HEK293 (cell line): ENCODE results near the gene CUL9.

Source experiments
- GLI2 ChIP-seq: fragments of 450-650 bp; formaldehyde crosslinking; IDR thresholded peaks from 2 replicates; pipeline ENCODE4; 2017; ENCODE audit warnings: missing biosample characterization, missing genetic modification characterization, low read depth, borderline replicate concordance
- GLI4 ChIP-seq: fragments of 450-650 bp; formaldehyde crosslinking; IDR thresholded peaks from 2 replicates; pipeline ENCODE4 v1.5.1; 2016; ENCODE audit warnings: missing biosample characterization, missing genetic modification characterization
- HOXD13 ChIP-seq: sonication (generic); formaldehyde crosslinking; IDR thresholded peaks from 2 replicates; pipeline ENCODE4 v1.8.0; 2022; ENCODE audit warnings: missing genetic modification reagents, borderline replicate concordance
- ZBTB1 ChIP-seq: fragments of 450-650 bp; formaldehyde crosslinking; IDR thresholded peaks from 2 replicates; pipeline ENCODE4 v1.5.1; 2016; ENCODE audit warnings: missing biosample characterization, missing genetic modification characterization
- ZBTB48 ChIP-seq: fragments of 450-650 bp; formaldehyde crosslinking; IDR thresholded peaks from 2 replicates; pipeline ENCODE4 v1.5.1; 2016; ENCODE audit warnings: missing biosample characterization, missing genetic modification characterization
- ZNF138 ChIP-seq: fragments of 450-650 bp; formaldehyde crosslinking; IDR thresholded peaks from 2 replicates; pipeline ENCODE4 v1.5.1; 2016; ENCODE audit warnings: missing biosample characterization, missing genetic modification characterization, borderline replicate concordance
- ZNF140 ChIP-seq: fragments of 450-650 bp; formaldehyde crosslinking; IDR thresholded peaks from 2 replicates; pipeline ENCODE4 v1.5.1; 2016; ENCODE audit warnings: missing biosample characterization, missing genetic modification characterization
- ZNF174 ChIP-seq: fragments of 450-650 bp; formaldehyde crosslinking; IDR thresholded peaks from 2 replicates; pipeline ENCODE4 v1.5.0; 2017; ENCODE audit warnings: missing biosample characterization, mild to moderate bottlenecking, missing genetic modification characterization
- ZNF184 ChIP-seq: fragments of 450-650 bp; IDR thresholded peaks from 2 replicates; pipeline ENCODE4 v1.5.1; 2018; ENCODE audit warnings: missing biosample characterization, mild to moderate bottlenecking, missing genetic modification characterization
- ZNF2 ChIP-seq: fragments of 450-650 bp; formaldehyde crosslinking; IDR thresholded peaks from 2 replicates; pipeline ENCODE4 v1.5.1; 2016; ENCODE audit warnings: missing biosample characterization, missing genetic modification characterization
- ZNF350 ChIP-seq: fragments of 450-650 bp; formaldehyde crosslinking; IDR thresholded peaks from 2 replicates; pipeline ENCODE4 v1.5.0; 2017; ENCODE audit warnings: missing biosample characterization, mild to moderate bottlenecking, missing genetic modification characterization
- ZNF391 ChIP-seq: fragments of 450-650 bp; formaldehyde crosslinking; IDR thresholded peaks from 2 replicates; pipeline ENCODE4 v1.5.1; 2016; ENCODE audit warnings: low read depth, missing biosample characterization, missing genetic modification characterization, borderline replicate concordance
- ZNF433 ChIP-seq: fragments of 450-650 bp; formaldehyde crosslinking; IDR thresholded peaks from 2 replicates; pipeline ENCODE4 v1.5.1; 2016; ENCODE audit warnings: missing biosample characterization, missing genetic modification characterization, low read depth
- ZNF510 ChIP-seq: fragments of 450-650 bp; formaldehyde crosslinking; IDR thresholded peaks from 2 replicates; pipeline ENCODE4 v1.5.1; 2018; ENCODE audit warnings: mild to moderate bottlenecking, missing genetic modification characterization, missing biosample characterization; ENCODE audit not compliant: insufficient replicate concordance
- ZNF596 ChIP-seq: fragments of 450-650 bp; IDR thresholded peaks from 2 replicates; pipeline ENCODE4 v1.5.0; 2018; ENCODE audit warnings: missing biosample characterization, mild to moderate bottlenecking, missing genetic modification characterization, moderate library complexity
- ZNF624 ChIP-seq: fragments of 450-650 bp; formaldehyde crosslinking; IDR thresholded peaks from 2 replicates; pipeline ENCODE4 v1.5.1; 2017; ENCODE audit warnings: missing biosample characterization, missing genetic modification characterization
- ZNF76 ChIP-seq: fragments of 450-650 bp; formaldehyde crosslinking; IDR thresholded peaks from 2 replicates; pipeline ENCODE4; 2016; ENCODE audit warnings: low read depth, missing biosample characterization, missing genetic modification characterization, borderline replicate concordance
- ZNF768 ChIP-seq: fragments of 450-650 bp; formaldehyde crosslinking; IDR thresholded peaks from 2 replicates; pipeline ENCODE4 v1.5.1; 2018; ENCODE audit warnings: missing biosample characterization, mild to moderate bottlenecking, missing genetic modification characterization
- TF ChIP-seq, protein P1 (sequence below): fragments of 450-650 bp; formaldehyde crosslinking; IDR thresholded peaks from 2 replicates; pipeline ENCODE4 v1.5.1; 2017; ENCODE audit warnings: missing biosample characterization, missing genetic modification characterization
- TF ChIP-seq, protein P2 (sequence below): fragments of 450-650 bp; formaldehyde crosslinking; IDR thresholded peaks from 2 replicates; pipeline ENCODE4 v1.5.1; 2016; ENCODE audit warnings: missing biosample characterization, missing genetic modification characterization
- TF ChIP-seq, protein P3 (sequence below): fragments of 450-650 bp; formaldehyde crosslinking; IDR thresholded peaks from 2 replicates; pipeline ENCODE4 v1.5.1; 2016; ENCODE audit warnings: missing biosample characterization, missing genetic modification characterization, low read depth
- TF ChIP-seq, protein P4 (sequence below): fragments of 450-650 bp; formaldehyde crosslinking; optimal IDR thresholded peaks from 2 replicates; pipeline ENCODE3; 2016; ENCODE audit warnings: missing biosample characterization, mild to moderate bottlenecking, missing genetic modification characterization
- TF ChIP-seq, protein P5 (sequence below): fragments of 450-650 bp; formaldehyde crosslinking; IDR thresholded peaks from 2 replicates; pipeline ENCODE4 v1.5.1; 2016; ENCODE audit warnings: missing biosample characterization, missing genetic modification characterization
- TF ChIP-seq, protein P6 (sequence below): fragments of 450-650 bp; formaldehyde crosslinking; conservative IDR thresholded peaks from 2 replicates; pipeline ENCODE4 v1.5.1; 2016; ENCODE audit warnings: low read depth, missing biosample characterization, missing genetic modification characterization

CUL9 gene

DNA sequence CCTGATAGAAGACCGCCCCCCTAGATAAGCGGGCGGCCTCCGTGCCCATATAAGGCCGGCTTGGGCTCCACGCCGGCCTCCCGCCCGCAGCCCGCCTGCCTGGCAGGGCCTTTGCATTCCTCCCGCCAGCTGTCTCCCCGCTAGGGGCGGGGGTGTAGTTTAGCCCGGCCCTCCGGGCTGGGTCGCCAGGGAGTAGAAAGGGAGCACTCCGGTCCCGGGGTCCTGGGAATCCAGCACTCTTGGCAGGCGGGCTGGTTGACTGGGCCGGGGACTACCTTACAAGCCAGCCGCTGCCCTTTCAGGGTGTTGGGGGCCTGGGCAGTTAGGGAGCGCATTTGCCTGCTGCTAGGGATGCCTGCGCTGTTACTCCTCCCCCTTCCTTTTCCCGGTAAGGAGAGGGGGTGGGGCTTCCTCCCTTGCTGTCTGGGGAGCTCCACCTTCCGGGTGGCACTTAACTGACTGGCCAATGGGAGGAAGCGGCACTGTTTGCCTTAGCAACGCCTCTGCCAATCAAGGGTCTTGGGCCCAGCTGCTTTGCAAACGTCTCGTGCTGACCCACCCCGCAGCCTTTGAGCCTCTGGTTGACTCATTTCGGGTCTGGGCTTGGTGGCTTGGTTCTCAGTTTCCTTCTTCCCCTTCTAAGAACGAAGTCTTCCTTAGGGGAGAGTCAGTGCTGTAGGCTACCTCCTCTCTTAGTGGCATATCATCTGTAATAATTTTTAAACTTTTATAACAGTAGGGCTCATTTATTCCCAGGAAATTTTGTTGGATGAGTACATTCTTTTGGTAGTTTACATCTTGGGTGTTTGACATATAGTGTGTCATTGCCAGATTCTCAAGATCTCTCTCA, 7.5 kb upstream of the CUL9 start (continued):
- TF ChIP-seq, protein P1, sequence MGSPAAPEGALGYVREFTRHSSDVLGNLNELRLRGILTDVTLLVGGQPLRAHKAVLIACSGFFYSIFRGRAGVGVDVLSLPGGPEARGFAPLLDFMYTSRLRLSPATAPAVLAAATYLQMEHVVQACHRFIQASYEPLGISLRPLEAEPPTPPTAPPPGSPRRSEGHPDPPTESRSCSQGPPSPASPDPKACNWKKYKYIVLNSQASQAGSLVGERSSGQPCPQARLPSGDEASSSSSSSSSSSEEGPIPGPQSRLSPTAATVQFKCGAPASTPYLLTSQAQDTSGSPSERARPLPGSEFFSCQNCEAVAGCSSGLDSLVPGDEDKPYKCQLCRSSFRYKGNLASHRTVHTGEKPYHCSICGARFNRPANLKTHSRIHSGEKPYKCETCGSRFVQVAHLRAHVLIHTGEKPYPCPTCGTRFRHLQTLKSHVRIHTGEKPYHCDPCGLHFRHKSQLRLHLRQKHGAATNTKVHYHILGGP: no peak
- TF ChIP-seq, protein P2, sequence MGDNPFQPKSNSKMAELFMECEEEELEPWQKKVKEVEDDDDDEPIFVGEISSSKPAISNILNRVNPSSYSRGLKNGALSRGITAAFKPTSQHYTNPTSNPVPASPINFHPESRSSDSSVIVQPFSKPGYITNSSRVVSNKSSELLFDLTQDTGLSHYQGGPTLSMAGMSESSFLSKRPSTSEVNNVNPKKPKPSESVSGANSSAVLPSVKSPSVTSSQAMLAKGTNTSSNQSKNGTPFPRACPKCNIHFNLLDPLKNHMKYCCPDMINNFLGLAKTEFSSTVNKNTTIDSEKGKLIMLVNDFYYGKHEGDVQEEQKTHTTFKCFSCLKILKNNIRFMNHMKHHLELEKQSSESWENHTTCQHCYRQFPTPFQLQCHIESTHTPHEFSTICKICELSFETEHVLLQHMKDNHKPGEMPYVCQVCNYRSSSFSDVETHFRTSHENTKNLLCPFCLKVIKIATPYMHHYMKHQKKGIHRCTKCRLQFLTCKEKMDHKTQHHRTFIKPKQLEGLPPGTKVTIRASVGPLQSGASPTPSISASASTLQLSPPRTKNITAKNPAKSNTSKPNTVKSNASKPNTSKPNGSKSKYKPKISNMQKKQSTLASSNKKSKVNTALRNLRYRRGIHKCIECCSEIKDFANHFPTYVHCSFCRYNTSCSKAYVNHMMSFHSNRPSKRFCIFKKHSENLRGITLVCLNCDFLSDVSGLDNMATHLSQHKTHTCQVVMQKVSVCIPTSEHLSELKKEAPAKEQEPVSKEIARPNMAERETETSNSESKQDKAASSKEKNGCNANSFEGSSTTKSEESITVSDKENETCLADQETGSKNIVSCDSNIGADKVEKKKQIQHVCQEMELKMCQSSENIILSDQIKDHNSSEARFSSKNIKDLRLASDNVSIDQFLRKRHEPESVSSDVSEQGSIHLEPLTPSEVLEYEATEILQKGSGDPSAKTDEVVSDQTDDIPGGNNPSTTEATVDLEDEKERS (tag by site-specific recombination): no peak
- TF ChIP-seq ZBTB1 (no peak), ZNF76 (tag by site-specific recombination) (no peak), ZNF510 (tag by site-specific recombination) (no peak), GLI4 (tag by site-specific recombination) (no peak), ZNF174 (tag by site-specific recombination) (no peak), ZNF350 (tag by site-specific recombination) (no peak), ZNF138 (tag by site-specific recombination) (no peak), HOXD13 (CRISPR knock-in tag) (no peak), ZNF433 (tag by site-specific recombination) (no peak), ZNF596 (tag by site-specific recombination) (no peak), GLI2 (tag by site-specific recombination) (no peak), ZBTB48 (tag by site-specific recombination) (peak; percentile 99), ZNF184 (no peak), ZNF624 (no peak), ZNF768 (tag by site-specific recombination) (no peak), ZNF391 (tag by site-specific recombination) (0 out of 2 replicates have a peak, but pooled peaks have one; percentile 15), ZNF2 (tag by site-specific recombination) (peak; percentile 22; the same call in 1 of the 2 replicates), ZNF140 (no peak)
- TF ChIP-seq, protein P3, sequence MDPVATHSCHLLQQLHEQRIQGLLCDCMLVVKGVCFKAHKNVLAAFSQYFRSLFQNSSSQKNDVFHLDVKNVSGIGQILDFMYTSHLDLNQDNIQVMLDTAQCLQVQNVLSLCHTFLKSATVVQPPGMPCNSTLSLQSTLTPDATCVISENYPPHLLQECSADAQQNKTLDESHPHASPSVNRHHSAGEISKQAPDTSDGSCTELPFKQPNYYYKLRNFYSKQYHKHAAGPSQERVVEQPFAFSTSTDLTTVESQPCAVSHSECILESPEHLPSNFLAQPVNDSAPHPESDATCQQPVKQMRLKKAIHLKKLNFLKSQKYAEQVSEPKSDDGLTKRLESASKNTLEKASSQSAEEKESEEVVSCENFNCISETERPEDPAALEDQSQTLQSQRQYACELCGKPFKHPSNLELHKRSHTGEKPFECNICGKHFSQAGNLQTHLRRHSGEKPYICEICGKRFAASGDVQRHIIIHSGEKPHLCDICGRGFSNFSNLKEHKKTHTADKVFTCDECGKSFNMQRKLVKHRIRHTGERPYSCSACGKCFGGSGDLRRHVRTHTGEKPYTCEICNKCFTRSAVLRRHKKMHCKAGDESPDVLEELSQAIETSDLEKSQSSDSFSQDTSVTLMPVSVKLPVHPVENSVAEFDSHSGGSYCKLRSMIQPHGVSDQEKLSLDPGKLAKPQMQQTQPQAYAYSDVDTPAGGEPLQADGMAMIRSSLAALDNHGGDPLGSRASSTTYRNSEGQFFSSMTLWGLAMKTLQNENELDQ (tag by site-specific recombination): no peak
- TF ChIP-seq, protein P4, sequence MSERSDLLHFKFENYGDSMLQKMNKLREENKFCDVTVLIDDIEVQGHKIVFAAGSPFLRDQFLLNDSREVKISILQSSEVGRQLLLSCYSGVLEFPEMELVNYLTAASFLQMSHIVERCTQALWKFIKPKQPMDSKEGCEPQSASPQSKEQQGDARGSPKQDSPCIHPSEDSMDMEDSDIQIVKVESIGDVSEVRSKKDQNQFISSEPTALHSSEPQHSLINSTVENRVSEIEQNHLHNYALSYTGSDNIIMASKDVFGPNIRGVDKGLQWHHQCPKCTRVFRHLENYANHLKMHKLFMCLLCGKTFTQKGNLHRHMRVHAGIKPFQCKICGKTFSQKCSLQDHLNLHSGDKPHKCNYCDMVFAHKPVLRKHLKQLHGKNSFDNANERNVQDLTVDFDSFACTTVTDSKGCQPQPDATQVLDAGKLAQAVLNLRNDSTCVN (tag by site-specific recombination): peak; percentile 15
- TF ChIP-seq, protein P5, sequence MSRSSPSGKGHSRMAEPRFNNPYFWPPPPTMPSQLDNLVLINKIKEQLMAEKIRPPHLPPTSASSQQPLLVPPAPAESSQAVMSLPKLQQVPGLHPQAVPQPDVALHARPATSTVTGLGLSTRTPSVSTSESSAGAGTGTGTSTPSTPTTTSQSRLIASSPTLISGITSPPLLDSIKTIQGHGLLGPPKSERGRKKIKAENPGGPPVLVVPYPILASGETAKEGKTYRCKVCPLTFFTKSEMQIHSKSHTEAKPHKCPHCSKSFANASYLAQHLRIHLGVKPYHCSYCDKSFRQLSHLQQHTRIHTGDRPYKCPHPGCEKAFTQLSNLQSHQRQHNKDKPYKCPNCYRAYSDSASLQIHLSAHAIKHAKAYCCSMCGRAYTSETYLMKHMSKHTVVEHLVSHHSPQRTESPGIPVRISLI (tag by site-specific recombination): no peak
- TF ChIP-seq, protein P6, sequence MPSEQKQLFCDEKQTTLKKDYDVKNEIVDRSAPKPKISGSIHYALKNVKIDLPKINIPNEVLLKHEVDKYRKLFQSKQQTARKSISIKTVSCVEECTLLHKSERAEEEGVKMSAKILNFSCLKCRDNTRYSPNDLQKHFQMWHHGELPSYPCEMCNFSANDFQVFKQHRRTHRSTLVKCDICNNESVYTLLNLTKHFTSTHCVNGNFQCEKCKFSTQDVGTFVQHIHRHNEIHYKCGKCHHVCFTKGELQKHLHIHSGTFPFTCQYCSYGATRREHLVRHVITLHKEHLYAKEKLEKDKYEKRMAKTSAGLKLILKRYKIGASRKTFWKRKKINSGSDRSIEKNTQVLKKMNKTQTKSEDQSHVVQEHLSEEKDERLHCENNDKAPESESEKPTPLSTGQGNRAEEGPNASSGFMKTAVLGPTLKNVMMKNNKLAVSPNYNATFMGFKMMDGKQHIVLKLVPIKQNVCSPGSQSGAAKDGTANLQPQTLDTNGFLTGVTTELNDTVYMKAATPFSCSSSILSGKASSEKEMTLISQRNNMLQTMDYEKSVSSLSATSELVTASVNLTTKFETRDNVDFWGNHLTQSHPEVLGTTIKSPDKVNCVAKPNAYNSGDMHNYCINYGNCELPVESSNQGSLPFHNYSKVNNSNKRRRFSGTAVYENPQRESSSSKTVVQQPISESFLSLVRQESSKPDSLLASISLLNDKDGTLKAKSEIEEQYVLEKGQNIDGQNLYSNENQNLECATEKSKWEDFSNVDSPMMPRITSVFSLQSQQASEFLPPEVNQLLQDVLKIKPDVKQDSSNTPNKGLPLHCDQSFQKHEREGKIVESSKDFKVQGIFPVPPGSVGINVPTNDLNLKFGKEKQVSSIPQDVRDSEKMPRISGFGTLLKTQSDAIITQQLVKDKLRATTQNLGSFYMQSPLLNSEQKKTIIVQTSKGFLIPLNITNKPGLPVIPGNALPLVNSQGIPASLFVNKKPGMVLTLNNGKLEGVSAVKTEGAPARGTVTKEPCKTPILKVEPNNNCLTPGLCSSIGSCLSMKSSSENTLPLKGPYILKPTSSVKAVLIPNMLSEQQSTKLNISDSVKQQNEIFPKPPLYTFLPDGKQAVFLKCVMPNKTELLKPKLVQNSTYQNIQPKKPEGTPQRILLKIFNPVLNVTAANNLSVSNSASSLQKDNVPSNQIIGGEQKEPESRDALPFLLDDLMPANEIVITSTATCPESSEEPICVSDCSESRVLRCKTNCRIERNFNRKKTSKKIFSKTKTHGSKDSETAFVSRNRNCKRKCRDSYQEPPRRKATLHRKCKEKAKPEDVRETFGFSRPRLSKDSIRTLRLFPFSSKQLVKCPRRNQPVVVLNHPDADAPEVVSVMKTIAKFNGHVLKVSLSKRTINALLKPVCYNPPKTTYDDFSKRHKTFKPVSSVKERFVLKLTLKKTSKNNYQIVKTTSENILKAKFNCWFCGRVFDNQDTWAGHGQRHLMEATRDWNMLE (tag by site-specific recombination): no peak; the same call in 1 of the 2 replicates
